Upper lobe of left lung (tissue), 6 donors: Measurements from ENCODE around the gene NKX6-2. TPM values are rescaled to one million over a fixed set of nuclear protein-coding genes. Genes with fewer than 3 reads are reported as not detected.
"Not testable (repeated sequence)": the region's sequence is repeated elsewhere in the genome, so short reads cannot be mapped to it uniquely, and the experiment has no call there.

ENCODE experiments used
- ATAC-seq, 2 donors: fragments of 200-7000 bp; cut with Tn5 transposase; one replicate each; pipeline ENCODE4 v1.9.1; 2022; ENCODE audit warnings: mild to moderate bottlenecking in 2 of 2, moderate library complexity in 2 of 2; ENCODE audit not compliant: low FRiP score in 2 of 2
- DNase-seq, 2 donors: peaks; one replicate each; pipeline ENCODE4 v3.0.0-alpha.2; 2019 to 2020
- H3K27ac ChIP-seq, 4 donors: fragments of 200-600 bp; sonication (generic); one replicate each; pipeline ENCODE4 v1.5.1; 2016 to 2019
- H3K27me3 ChIP-seq, 4 donors: fragments of 200-600 bp; sonication (generic); one replicate each; pipeline ENCODE4 v1.5.1; 2017 to 2019
- H3K36me3 ChIP-seq, 4 donors: fragments of 200-600 bp; sonication (generic); one replicate each; pipeline ENCODE4 v1.5.1; 2016 to 2019
- H3K4me1 ChIP-seq, 4 donors: fragments of 200-600 bp; sonication (generic); one replicate each; pipeline ENCODE4 v1.5.1; 2018 to 2019
- H3K4me3 ChIP-seq, 4 donors: fragments of 200-600 bp; sonication (generic); one replicate each; pipeline ENCODE4 v1.5.1; 2017 to 2019; ENCODE audit warnings: mild to moderate bottlenecking in 2 of 4, moderate library complexity in 1 of 4
- H3K9me3 ChIP-seq, 4 donors: fragments of 200-600 bp; sonication (generic); one replicate each; pipeline ENCODE4 v1.5.1; 2018 to 2019
- EP300 ChIP-seq, 4 donors: sonication (generic); formaldehyde crosslinking; IDR thresholded peaks; one replicate each; pipeline ENCODE4 v1.5.1; 2017; ENCODE audit warnings: antibody characterized with exemption in 4 of 4, control low read depth in 2 of 4
- POLR2A ChIP-seq, 4 donors: fragments of 450-650 bp; IDR thresholded peaks; one replicate each; pipeline ENCODE4 v1.5.1; 2016 to 2017; ENCODE audit warnings: antibody characterized with exemption in 4 of 4, mild to moderate bottlenecking in 2 of 4
- POLR2AphosphoS5 ChIP-seq, 2 donors: sonication (generic); formaldehyde crosslinking; IDR thresholded peaks; one replicate each; pipeline ENCODE4 v1.5.1; 2017; ENCODE audit warnings: antibody characterized with exemption in 2 of 2
- WGBS, 2 donors: methylation state at CpG; one replicate each; pipeline ENCODE4 v1.1.5; 2017 to 2018; 5-methylcytosine and 5-hydroxymethylcytosine counted together
- total RNA-seq, 6 donors: library from RNA; depleted of rRNA in 4 of 6; stranded (reverse); fragments of >200 nt in 4 of 6; gene quantifications; one replicate each; pipeline versions ENCODE4 v1.1.0 to v1.2.1, GENCODE V29; 2016 to 2021
- TF ChIP-seq, protein P1 (sequence below), 6 experiments: fragments of 450-650 bp in 4 of 6; fragments of 200-600 bp in 2 of 6; sonication (generic) in 2 of 6; IDR thresholded peaks; one replicate each; pipeline ENCODE4 v1.5.1; 2016 to 2019; ENCODE audit warnings: antibody characterized with exemption in 6 of 6
- donor health status: DM: no; HTN: no; CAD: no; lungs with moderate emphysema.
- donor health status: DM: no; HTN: yes; CAD: no; lungs with severe emphysema.

NKX6-2 gene
- total RNA-seq, 6 donors from 2014 or later, result not detected

DNA sequence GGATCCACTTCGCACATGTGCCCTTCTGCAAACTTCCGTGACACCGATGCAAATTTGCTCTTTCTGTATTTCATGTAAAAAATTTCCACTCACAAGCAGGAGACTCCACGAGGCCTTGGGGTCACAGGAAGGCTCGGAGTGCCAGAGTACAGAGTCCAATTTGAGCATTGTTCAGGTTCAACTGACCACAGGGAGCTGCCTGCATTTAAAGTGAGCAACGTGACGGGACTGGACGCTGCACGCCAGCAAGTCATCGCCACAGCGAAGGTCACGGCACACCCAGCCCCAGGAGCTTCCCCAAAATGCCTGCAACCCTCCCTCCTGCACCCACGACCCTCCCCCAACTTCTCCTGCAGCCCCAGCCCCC lies 41.5 kb upstream of the NKX6-2 start:
- H3K27ac ChIP-seq, result no peak overlapping the region
- H3K4me3 ChIP-seq, result no peak overlapping the region
- TF ChIP-seq POLR2AphosphoS5 (IDR thresholded peaks at IDR 0.05) (no peak), POLR2A (IDR thresholded peaks at IDR 0.05) (no peak), EP300 (IDR thresholded peaks at IDR 0.05) (no peak)
- TF ChIP-seq, protein P1, sequence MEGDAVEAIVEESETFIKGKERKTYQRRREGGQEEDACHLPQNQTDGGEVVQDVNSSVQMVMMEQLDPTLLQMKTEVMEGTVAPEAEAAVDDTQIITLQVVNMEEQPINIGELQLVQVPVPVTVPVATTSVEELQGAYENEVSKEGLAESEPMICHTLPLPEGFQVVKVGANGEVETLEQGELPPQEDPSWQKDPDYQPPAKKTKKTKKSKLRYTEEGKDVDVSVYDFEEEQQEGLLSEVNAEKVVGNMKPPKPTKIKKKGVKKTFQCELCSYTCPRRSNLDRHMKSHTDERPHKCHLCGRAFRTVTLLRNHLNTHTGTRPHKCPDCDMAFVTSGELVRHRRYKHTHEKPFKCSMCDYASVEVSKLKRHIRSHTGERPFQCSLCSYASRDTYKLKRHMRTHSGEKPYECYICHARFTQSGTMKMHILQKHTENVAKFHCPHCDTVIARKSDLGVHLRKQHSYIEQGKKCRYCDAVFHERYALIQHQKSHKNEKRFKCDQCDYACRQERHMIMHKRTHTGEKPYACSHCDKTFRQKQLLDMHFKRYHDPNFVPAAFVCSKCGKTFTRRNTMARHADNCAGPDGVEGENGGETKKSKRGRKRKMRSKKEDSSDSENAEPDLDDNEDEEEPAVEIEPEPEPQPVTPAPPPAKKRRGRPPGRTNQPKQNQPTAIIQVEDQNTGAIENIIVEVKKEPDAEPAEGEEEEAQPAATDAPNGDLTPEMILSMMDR (IDR thresholded peaks at IDR 0.05), result no peak
- DNase-seq, result no peak
- H3K36me3 ChIP-seq, result no peaks in the 10 kb centered on the region
- H3K27me3 ChIP-seq, result no peaks in the 10 kb centered on the region
- WGBS, 2 donors, result 81 to 82% methylated on average over 11 to 13 of the region's 13 CpGs
- ATAC-seq, result no peak
- no peaks in the 10 kb centered on the region for H3K9me3 ChIP-seq
- H3K4me1 ChIP-seq, result no peaks in the 10 kb centered on the region

DNA sequence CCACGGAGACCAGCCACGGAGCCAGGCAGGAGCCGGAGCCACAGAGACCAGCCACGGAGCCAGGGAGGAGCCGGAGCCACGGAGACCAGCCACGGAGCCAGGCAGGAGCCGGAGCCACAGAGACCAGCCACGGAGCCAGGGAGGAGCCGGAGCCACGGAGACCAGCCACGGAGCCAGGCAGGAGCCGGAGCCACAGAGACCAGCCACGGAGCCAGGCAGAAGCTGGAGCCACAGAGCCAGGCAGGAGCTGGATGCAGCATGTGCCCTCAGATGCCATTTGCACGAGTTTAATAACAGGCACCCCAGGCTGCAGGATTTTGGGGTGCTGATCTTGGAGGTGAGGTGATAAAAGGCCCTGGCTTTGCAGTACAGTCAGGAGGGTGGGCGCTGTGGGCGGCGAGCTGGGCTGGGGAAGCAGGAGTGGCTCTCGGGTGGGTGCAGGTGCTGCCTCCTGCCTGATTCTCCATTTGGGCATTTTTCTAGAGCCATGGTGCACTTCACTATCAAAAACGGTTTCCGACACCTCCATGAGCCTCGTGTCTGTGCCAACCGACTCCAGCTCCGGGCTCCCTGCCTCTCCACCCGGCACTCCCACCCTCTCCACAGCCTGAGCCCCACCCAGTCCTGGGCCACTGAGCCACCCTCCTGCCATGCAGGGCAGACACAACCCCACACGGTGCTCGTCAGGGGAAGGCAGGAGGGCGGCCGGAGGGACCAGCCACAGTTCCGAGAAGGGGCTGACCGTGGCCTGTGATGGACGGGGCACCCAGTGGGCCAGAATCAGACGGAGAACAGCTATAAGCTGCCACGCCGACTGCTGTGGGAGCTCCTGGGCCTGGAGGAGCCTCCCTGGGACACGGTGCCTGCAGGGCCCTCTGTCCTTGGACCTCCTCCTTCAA lies 40.8 kb upstream of the NKX6-2 start:
- DNase-seq (no peak), ATAC-seq (no peak)
- no peaks in the 10 kb centered on the region for H3K9me3 ChIP-seq
- no peak for TF ChIP-seq EP300 (IDR thresholded peaks at IDR 0.05)
- H3K27ac ChIP-seq, result no peak overlapping the region
- H3K4me1 ChIP-seq, result no peaks in the 10 kb centered on the region
- H3K4me3 ChIP-seq, result no peak overlapping the region
- WGBS, 2 donors, result 91 to 93% methylated on average over 17 to 36 of the region's 36 CpGs
- no peaks in the 10 kb centered on the region for H3K27me3 ChIP-seq
- H3K36me3 ChIP-seq, result no peaks in the 10 kb centered on the region

DNA sequence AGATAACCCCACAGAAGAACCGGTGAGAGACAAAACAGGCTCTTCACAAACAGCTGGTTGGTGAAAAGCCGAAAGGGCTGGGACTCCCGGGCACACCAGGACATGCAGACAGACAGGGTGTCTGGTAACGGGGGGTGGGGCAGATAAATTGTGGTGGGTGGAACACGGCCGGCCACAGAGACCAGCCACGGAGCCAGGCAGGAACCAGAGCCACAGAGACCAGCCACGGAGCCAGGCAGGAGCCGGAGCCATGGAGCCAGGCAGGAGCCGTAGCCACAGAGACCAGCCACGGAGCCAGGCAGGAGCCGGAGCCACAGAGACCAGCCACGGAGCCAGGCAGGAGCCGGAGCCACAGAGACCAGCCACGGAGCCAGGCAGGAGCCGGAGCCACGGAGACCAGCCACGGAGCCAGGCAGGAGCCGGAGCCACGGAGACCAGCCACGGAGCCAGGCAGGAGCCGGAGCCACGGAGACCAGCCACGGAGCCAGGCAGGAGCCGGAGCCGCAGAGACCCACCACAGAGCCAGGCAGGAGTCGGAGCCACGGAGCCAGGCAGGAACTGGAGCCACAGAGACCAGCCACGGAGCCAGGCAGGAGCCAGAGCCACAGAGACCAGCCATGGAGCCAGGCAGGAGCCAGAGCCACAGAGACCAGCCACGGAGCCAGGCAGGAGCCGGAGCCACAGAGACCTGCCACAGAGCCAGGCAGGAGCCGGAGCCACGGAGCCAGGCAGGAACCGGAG lies 40.0 kb upstream of the NKX6-2 start:
- not testable (repeated sequence) for H3K4me3 ChIP-seq, H3K9me3 ChIP-seq, DNase-seq, ATAC-seq, H3K27me3 ChIP-seq, H3K4me1 ChIP-seq, H3K36me3 ChIP-seq, H3K27ac ChIP-seq
- WGBS, 2 donors, result 92 to 94% methylated on average over 22 to 31 of the region's 34 CpGs

DNA sequence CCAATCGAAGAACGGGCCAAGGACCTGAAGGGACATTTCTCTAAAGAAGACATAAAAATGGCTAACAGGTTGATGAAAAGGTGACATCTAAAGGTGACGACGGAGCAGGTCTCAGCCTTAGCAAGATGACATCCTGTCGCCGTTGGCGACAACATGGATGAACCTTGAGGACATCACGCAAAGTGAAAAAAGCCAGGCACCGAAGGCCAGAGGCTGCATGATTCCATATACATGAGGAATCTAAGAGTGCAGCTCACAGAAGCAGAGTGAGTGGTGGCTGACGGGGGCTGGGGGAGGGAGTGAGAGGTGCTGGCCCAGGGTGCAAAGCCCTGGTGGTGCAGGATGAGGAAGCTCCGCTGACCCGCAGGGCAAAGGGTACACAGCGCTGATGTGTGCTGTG lies 34.1 kb upstream of the NKX6-2 start:
- WGBS, 2 donors, result 89 to 94% methylated on average over 12 to 13 of the region's 13 CpGs
- no peaks in the 10 kb centered on the region for H3K27me3 ChIP-seq
- no peaks in the 10 kb centered on the region for H3K4me1 ChIP-seq
- DNase-seq, result no peak
- no peak overlapping the region for H3K4me3 ChIP-seq
- no peak for TF ChIP-seq POLR2AphosphoS5 (IDR thresholded peaks at IDR 0.05)
- no peak for TF ChIP-seq POLR2A (IDR thresholded peaks at IDR 0.05)
- no peak for TF ChIP-seq EP300 (IDR thresholded peaks at IDR 0.05)
- TF ChIP-seq, protein P1 (IDR thresholded peaks at IDR 0.05), result no peak
- no peak for ATAC-seq
- H3K9me3 ChIP-seq, result no peaks in the 10 kb centered on the region
- H3K36me3 ChIP-seq, result no peaks in the 10 kb centered on the region
- no peak overlapping the region for H3K27ac ChIP-seq

DNA sequence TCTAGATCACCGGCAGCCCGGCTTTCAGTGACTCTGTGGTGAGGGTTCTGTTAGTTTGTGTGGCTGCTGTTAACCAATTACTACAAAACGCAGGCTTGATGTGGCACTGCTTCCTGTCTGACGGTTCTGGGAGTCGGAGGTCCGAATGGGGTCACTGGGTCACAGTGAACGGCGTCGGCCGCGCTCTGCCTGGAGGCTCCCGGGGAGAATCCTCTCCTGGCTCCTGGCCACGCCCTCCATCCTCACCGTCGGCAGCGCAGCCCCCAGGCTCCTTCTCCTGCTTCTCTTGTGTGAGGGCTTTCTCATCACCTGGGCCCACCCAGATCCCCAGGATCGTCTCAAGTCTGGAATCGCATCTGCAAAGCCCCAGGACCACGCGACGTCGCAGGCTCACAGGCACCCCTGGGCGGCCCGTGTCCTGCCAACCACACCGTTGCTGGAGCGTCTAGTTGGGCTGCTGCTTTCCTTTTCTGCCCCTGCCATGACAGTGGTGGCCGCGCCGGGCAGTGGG lies 31.8 kb upstream of the NKX6-2 start:
- no peak overlapping the region for H3K27ac ChIP-seq
- H3K27me3 ChIP-seq, result no peaks in the 10 kb centered on the region
- no peaks in the 10 kb centered on the region for H3K36me3 ChIP-seq
- ATAC-seq, result no peak
- no peaks in the 10 kb centered on the region for H3K9me3 ChIP-seq
- no peak for TF ChIP-seq POLR2AphosphoS5 (IDR thresholded peaks at IDR 0.05)
- DNase-seq, result no peak
- H3K4me1 ChIP-seq, result no peaks in the 10 kb centered on the region
- no peak overlapping the region for H3K4me3 ChIP-seq
- WGBS, 2 donors, result 80 to 82% methylated on average over 25 to 29 of the region's 29 CpGs

DNA sequence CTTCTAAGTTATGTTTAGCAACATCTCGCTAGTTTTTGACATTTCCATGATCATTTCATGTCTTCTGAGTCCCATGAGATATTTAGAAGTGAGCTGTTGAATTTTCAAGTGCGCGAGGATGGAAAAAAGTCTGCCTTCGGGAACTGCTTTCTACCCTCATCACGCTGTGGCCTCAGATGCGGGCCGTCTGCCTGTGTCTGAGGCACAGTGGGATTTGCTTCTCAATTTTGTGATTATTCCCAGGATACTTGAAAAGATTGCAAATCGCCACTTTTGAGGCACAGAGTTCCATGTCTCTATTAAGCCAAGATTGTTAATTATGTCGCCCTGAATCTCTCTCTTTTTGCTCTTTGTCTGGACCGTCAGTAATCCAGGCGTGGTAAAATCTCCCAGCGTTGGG lies 30.8 kb upstream of the NKX6-2 start:
- no peaks in the 10 kb centered on the region for H3K27me3 ChIP-seq
- 78 to 89% methylated on average over 12 of the region's 12 CpGs for WGBS, 2 donors
- TF ChIP-seq, protein P1 (IDR thresholded peaks at IDR 0.05), result no peak
- TF ChIP-seq POLR2AphosphoS5 (IDR thresholded peaks at IDR 0.05) (no peak), POLR2A (IDR thresholded peaks at IDR 0.05) (no peak), EP300 (IDR thresholded peaks at IDR 0.05) (no peak)

More for the DNA sequence above, 30.8 kb upstream of the NKX6-2 start:
- Histone ChIP-seq H3K36me3 (no peaks in the 10 kb centered on the region), H3K4me1 (no peaks in the 10 kb centered on the region), H3K4me3 (no peak overlapping the region), H3K27ac (no peak overlapping the region), H3K9me3 (no peaks in the 10 kb centered on the region)
- ATAC-seq, result no peak
- no peak for DNase-seq
